AG08395 (cell line): Measurements from ENCODE around the gene RBKS.
A peak's percentile ranks its signal among the peaks of the same experiment; 100 is the strongest.

Experiments
- DNase-seq: peaks from one replicate; pipeline ENCODE4 v3.0.0; 2012; ENCODE audit warnings: mixed read lengths, low spot score

The RBKS gene

DNA sequence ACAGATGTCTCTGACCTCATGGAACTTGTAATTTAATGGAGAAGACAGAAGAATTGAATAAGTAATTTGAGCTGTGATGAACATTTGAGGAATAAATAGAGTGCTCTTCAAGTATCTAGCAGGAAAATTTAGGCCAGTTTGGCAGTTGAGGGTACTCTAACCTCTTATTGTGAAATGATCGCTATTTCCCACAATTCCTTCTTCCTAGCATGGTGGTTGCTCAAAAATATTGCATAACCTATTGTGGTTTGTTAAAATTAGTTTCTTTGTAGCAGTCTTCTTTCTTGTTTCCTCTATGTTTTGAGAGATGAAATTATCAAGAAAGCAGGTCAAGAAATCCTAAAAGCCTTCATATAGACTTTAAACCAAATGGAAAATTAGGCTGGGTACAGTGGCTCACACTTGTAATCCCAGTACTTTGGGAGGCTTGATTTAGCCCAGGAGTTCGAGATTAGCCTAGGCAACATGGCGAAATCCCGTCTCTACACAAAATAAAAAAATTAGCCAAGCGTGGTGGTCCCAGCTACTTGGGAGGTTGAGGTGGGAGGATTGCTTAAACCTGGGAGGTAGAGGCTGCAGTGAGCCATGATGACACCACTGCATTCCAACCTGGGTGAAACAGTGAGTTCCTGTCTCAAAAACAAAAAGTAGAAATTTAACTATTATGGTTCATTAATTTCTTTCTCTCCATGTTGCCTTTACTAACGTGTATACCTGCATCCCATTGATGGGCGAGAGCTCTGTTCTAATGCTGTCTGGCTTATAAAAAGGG, 58.7 kb downstream of the RBKS start:
- peak; percentile 37 for DNase-seq

DNA sequence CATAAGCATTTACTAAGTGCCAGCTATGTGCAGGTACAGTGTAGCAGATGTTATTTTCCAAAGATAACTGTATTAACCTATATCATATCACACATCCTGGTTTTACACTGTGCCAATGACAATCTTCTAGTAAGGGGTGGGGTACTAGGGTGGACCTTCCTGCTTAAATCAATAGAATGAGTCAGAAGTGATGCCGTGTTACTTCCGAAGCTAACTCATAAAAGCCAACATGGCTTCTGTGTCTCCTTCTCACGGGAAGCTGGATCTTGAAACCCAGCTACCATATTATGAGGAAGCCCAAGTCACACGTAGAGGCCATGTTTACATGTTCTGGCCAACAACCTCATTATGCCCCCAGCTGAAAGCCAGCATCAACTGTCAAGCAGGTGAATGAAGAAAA, 59.5 kb downstream of the RBKS start:
- no peak for DNase-seq

DNA sequence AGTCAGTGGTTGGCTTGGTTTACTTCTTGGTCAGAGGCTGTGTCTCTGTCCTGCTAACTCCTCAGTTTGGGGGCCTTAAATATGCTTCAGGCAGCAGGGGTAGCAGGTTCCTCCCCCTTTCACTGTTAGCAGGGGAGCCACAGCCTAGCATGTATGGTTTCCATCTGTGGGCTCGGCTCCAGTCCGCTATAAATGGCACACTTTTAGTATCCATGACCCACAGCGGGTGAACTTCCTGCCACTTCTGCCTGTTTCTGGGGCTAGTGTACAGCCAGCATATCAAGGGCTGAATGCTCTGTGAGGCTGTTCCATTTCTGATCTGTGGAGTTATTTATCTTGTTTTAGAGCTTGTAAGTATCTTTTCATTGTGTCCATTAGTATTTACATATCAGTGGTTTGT, 60.4 kb downstream of the RBKS start:
- no peak for DNase-seq

DNA sequence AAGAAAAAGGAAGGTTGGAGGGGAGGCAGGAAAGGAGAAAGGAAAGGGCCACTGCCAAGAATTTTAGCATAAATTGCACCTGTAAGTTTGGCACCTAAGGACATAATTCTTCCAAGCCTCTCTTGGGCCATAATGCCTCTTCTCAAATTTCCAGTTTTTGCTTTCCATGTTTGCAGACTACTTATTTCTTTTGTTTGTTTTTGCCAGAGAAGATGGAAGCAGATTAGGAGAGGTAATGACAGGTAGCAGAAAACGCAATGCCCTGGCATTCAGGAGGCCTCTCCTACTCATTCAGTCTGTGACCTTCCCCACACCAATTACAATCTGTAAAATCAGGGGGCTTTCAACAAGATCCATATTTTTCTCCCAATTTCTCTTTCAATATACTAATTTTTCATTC, 61.9 kb downstream of the RBKS start:
- no peak for DNase-seq

DNA sequence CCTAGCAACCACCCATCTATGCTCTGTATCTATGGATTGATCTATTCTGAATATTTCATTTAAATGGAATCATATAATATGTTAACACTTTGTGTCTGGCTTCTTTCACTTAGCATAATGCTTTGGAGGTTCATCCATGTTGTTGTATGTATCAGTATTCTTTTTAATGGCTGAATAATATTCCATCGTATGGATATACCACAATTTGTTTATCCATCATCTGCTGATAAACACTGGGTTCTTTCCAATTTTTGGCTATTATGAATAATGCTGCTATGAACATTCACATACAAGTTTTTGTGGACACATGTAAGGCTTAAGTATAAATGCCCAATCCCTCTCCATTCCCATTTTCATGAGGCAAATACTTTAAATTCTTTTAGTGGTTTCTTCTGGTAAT, 65.8 kb downstream of the RBKS start:
- DNase-seq = no peak

DNA sequence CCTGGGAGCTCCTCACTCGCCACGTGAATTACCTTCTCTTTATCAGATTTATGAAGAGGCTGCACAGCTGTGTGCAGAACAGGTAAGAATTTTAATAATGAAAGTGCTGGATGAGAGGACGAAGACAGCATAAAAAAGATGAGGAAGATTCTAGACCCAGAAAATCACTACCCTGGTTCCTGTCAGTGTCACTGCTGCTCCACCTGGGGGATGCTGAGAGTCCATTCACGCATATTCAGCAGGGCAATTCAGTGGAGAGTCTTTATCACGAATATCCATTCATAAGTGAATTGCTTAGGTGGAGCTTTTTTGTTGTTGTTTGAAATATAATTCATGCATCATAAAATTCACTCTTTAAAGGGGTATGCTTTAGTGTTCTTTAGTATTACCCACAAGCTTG, 66.6 kb downstream of the RBKS start:
- DNase-seq = no peak

DNA sequence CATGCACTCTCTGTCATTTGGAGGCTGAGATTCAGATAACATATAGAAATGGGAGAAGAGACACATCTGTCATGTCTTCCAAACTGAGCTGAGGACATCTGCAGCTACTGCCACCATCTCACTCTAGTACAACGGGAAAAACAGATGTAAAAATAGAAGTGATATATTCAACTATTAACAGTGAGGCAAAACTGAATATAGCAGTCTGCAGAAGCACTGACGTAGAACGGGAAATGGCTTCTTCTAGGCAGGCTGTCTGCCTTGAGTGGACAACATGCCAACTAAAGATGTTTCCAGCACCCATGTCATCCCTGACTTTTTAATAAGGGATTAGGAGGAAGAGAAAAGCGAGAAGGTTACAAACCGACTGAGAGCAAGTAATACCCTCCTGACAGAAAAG, 67.1 kb downstream of the RBKS start:
- DNase-seq = no peak

DNA sequence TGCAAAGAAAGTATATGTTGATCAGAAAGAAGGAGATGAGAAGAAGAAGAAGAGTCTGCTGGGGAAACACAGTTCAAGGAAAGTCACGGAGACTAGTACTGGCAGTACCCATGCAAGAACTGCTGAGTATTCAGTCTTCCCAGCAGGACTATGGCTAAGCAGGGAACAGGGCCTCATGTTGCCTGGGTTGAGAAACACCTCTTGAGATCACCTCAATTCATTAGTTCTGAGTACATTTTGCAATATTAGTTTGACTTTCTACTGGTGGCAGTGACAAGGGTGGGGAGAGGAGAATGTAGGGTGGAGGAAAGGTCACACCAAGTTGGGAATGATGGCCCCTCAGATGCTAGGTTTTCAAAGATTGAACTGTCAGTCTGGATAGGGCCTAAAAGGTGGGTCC, 68.1 kb downstream of the RBKS start:
- DNase-seq = no peak

DNA sequence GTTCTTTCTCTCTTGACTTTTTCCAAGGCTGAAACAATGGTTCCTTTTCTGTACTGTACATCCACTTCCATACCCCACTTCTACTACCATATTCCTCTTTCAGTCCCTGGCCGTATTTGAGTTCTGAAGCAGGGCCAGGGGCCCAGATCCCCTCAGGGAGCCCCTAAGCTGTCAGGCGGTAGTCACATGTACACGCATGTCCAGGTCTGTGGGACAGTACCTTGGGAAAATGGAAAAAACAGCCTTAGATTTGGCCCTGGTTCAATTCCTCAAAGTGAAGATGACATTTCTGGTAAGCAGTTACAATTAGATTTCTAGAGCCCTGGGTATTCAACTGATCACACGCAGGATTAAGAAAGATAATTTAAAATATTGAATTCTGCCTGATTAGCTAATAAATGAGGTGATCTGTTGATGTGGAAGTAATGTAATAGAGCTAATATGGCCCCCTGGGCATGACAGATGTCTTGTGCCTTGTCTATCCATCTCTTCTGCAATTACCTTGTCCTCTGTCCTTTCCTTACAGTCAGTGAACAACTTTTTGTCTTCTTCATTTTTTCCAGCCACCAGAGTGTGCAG, 74.2 kb downstream of the RBKS start:
- no peak for DNase-seq

DNA sequence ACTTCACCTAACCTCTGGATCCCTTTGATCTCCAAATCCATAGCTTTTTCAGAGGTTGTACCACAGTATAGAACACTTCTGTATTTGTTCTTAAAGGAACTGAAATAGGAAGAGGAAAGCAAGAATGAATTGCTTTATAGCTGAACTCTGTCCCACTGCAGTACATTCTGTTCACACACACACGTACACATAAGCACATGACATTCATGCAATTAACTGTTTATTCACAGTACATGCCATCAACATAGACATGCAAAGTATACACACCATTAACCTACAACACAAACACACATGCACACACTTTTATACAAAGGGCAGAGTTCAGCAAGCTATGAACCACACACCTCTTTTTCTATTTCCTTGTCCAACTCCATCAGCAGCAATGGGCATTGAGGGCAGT, 75.4 kb downstream of the RBKS start:
- DNase-seq = no peak

DNA sequence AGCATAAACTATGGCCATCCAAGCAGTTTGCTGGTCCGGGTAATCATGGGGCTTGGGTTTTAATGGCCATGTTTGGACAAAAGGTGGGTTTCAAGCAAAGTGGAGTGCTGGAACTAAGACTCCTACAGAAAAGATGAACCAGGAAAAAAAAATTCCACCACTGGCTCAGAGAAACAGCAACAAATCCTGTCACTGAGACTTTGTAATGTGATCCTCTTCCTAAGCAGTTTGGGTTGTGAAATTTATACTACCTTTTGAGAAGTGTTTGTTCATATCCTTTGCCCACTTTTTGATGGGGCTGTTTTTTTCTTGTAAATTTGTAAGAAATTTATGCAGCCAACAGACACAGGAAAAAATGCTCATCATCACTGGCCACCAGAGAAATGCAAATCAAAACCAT, 78.4 kb downstream of the RBKS start:
- no peak for DNase-seq

DNA sequence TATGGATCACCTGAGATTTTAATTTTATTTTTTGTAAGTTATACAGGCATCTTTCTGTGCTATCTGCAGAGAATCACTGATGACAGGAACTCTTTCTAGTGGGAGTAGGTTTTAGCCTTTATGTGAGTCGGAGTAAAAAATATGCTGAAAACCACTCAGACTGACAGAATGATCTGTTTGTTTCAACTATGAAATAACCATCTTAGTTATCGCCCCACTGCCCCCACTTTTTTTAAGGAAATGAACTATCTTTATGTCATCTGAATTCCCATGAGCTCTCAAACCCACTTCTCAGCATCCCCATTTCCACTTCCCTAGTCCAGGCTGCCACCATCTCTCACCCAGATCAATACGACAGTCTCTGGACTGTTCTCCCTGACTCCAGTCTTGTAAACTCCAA, 79.7 kb downstream of the RBKS start:
- DNase-seq = no peak

DNA sequence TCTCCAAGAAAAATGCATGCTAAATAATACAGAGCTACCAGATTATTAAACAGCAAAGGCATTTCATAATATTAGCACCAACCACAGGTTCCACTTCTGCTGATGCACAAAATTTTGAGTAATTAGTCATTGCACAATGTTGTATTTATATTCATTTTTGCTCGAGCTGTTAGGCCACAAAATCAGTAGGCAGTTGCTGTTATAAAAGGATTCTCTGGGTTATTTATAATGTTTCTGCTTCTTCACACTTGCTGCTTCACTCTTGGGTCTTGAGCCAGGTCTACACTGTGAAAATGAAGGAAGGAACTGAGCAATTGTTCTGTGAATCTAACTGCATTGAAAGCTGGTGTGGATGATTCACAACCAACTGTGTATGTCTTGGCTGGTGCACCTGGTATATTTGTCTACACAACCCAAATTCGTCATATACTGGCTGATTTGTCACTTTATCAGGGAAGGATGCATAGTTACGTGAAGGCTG, 80.4 kb downstream of the RBKS start:
- peak; percentile 55 for DNase-seq

DNA sequence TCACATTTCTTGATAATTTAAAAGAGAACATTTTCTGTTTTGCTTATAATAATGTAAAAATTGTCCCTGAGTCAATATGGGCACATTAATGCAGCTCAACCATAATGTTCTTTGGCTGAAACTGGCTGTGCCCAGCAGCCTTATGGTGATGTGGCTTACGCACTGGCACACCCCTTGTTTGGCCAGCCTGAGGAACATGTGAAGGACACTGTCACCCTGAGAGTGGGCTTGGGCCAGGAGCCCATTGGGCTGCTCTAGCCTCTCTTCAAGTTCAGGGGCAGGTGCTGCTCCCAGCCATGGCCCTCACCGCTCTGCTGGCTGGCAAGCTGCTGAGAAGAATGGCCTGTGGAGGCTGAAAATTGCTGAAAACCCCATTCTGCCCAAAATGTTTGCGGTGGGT, 81.2 kb downstream of the RBKS start:
- no peak for DNase-seq

DNA sequence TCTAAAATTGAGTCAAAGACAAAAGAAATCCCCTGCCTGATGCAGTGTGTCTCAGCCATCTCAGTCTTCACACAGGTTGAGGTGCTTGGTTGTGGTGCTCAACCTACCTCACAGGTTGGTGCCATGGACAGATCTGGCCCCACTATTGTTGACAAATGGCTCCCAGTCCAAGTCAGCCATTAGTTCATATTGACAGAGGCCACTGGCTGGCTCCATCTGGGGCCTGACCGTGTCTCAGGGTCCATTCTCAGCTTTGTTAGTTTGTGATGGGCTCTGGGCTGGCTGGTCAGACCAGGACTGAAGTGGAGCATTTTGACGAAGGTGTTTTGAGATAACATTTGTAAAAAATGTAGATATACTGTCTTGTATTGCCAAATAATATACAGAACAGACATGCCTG, 81.8 kb downstream of the RBKS start:
- no peak for DNase-seq

DNA sequence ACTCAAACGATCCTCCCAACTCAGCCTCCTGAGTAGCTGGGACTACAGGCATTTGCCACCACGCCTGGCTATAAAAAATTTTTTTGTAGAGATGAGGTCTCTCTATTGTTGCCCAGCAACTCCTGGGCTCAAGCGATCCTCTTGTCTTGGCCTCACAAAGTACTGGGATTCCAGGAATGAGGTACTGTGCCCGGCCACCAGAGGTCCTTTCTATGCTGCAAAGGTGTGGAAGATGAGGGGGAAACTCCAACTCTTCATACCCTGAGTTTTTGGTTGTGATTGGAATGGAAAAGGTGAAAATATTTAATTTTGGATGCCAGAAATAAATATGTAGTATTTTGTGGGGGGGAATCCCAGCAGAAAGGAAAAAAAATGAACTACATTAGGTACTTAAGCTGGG, 82.7 kb downstream of the RBKS start:
- no peak for DNase-seq

DNA sequence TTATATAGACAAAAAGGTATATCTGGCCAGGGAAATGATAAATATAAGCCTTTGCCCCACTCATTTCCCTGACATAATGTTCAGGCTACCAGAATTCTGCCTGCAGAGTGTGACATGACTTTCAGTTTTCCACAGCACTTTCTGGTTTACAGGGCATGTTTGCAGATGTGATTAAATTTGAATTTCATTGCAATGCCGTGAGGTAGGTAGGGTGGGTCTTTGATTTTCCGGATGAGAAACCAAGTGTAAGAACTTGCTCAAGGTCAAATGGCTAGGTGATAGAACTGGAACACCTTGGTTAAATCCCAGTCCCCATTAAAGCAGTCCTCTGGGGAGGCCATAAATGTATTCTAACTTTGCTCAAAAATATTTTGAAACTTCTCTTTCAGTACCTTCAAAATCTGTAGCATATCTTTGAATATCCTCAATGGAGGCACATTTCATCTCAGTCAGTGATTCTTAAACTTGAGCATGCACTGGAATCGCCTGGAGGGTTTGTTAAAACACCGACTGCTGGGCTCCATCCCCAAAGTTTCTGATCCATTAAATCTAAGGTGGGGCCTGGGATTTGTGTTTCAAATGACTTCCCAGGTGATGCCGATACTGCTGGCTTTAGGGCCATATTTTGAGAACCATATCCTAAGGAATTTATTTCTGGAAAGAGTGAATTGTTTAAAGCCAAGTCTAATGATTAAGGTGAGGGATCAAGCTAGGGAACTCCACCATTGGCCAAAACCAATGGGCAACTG, 83.7 kb downstream of the RBKS start:
- DNase-seq = no peak

DNA sequence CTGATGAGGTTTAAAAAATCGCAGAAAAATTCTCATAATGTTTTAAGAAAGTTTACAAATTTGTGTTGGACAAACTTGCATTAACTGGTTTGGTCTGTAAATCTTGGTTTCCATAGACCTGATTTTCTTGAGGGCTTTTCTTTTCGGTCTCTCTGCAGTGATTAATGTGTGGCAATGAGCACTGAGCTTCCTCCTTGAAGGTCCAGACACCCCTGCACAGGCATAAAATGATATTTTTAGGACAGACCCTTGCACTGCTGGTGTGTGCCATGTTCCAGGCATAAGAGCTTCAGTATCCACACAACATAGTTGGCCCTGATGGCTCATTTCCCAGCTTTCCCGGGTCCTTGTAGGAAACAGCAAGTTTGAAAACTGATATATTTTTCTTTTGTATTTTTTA, 85.0 kb downstream of the RBKS start:
- no peak for DNase-seq

DNA sequence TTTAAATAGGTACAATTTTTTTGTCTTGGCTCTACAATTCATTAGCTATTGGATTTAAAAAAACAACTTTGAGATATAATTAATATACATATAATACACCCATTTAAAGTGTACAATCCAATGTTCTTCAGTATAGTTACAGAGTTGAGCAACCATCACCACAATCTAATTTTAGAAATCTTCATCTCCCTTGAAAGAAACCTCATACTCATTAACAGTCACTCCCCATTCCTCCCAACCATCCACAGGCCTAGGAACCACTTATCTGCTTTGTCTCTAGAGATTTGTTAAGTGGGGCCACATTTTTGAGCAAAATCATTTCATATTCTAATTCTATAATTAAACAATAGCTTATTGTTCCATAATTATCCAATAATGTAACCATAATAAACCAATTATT, 86.0 kb downstream of the RBKS start:
- DNase-seq = peak; percentile 53

DNA sequence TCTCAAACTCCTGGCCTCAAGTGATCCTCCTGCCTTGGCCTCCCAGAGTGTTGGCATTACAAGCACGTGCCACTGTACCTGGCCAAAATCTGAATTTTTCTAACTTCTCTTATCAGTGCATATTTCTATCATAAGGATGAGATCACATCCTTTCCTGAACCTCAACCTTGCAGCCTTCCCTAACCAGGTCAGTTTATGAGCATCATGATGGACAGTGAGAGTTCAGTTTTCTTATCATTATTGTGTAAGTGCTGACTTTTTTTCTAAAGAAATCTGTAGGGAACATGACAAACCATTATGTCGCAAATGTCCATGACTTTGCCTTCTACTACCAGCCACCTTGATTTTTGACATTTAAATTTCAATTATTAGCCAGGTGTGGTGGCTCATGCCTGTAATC, 87.1 kb downstream of the RBKS start:
- no peak for DNase-seq

DNA sequence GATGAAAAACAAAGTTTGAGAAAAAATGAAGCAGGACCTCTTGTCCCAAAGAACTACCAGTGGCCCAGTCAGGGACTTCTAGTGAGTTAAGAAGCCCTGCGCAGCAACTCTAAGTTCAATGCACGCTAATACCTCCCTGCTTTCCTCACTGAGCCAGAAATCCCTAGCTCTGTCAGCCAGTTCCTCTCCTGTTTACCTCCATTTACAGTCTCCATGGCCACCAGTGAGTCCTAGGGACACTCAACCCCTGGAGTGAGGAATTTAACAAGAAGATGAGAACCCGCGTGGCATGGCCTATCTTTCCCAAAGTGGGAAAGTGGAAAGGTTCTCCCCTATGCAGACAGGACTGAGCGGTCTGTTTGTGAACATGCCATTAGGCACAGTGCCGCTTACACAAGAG, 87.6 kb downstream of the RBKS start:
- DNase-seq = no peak

DNA sequence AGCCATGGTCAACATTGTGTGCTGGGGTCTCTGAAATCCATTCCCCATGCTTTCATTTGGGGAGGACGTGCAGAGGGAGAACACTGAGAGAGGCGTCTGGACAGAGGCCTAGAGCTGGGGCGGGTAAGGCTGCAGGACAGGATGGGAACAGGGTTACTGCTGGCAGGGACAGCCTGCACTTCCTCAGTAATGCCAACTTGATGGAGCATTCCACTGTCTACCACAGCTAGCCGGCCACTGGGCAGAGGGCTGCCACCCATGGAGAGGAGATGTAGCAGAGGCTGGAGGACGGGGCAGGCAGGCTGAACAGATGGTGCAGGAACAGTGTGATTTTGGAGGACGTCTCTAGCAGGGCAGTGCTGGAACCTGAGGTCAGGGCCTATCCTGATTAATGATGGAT, 89.3 kb downstream of the RBKS start:
- no peak for DNase-seq

DNA sequence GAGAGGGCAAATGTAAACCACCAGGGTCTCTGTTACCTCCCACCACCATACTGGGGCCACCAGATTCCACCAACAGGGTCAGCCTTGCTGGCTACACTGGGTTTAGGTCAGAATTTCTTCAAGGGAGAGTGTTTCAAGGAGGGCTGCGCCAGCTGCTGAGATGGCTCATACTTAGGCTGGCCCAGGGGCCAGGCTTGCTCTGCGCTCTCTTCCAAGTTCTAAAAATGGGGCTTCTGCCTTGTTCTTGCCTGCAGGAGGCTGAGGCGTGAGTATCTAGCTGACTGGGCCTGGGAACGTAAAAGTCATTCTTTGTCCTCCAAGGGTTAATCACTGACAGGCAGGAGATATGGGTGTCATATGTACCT, 90.6 kb downstream of the RBKS start:
- DNase-seq = peak; percentile 56
